CD4-positive, alpha-beta T cell treated with Interleukin-6 for 4 hours (primary cell): ENCODE data around the gene GEMIN8.

ENCODE experiments used
- DNase-seq: peaks from one replicate; pipeline ENCODE4 v3.0.0-alpha.2; 2020; ENCODE audit warnings: mixed read lengths

Gene GEMIN8

GRCh38 chrX:14029425-14030173, at the start of gene GEMIN8:
GEMIN8 (minus strand) TSS chrX:14029892; CDS start chrX:14021478, 8,414 bp downstream.
- DNase-seq, result peak; percentile 92

- no peak for DNase-seq
These were observed 46.9 kb upstream of the GEMIN8 start for GRCh38 chrX:14076639-14077038.

- DNase-seq, result no peak
These were observed 43.9 kb upstream of the GEMIN8 start for GRCh38 chrX:14073556-14073955.

- DNase-seq, result no peak
These were observed 43.4 kb upstream of the GEMIN8 start for GRCh38 chrX:14073071-14073470.

- DNase-seq, result no peak
These were observed 36.1 kb upstream of the GEMIN8 start for GRCh38 chrX:14065800-14066199.

GRCh38 chrX:14064626-14065432, 35.1 kb upstream of the GEMIN8 start:
- no peak for DNase-seq

- no peak for DNase-seq
These were observed 32.8 kb upstream of the GEMIN8 start for GRCh38 chrX:14062524-14062923.

GRCh38 chrX:14056206-14056605, 26.5 kb upstream of the GEMIN8 start:
- DNase-seq, result no peak

GRCh38 chrX:14051416-14051815, 21.7 kb upstream of the GEMIN8 start:
- DNase-seq, result no peak

- no peak for DNase-seq
These were observed 21.0 kb upstream of the GEMIN8 start for GRCh38 chrX:14050709-14051108.

GRCh38 chrX:14043209-14043608, 13.5 kb upstream of the GEMIN8 start:
- DNase-seq, result no peak

GRCh38 chrX:14039344-14039743, 9.7 kb upstream of the GEMIN8 start:
- DNase-seq, result peak; percentile 76

- DNase-seq, result no peak
These were observed 8.8 kb upstream of the GEMIN8 start for GRCh38 chrX:14038375-14039085.

- DNase-seq, result peak; percentile 77
These were observed 2.7 kb upstream of the GEMIN8 start for GRCh38 chrX:14032406-14032805.

GRCh38 chrX:14030174-14030530, 460 bp upstream of the GEMIN8 start:
- no peak for DNase-seq

GRCh38 chrX:14029039-14029424, 660 bp downstream of the GEMIN8 start:
- no peak for DNase-seq

GRCh38 chrX:14028473-14028872, 1.2 kb downstream of the GEMIN8 start:
- DNase-seq, result no peak

- DNase-seq, result no peak
These were observed 2.1 kb downstream of the GEMIN8 start for GRCh38 chrX:14027511-14028019.

- peak; percentile 36 for DNase-seq
These were observed 2.7 kb downstream of the GEMIN8 start for GRCh38 chrX:14027036-14027435.

- DNase-seq, result no peak
These were observed 3.6 kb downstream of the GEMIN8 start for GRCh38 chrX:14026121-14026520.

- DNase-seq, result no peak
These were observed 7.7 kb downstream of the GEMIN8 start for GRCh38 chrX:14022019-14022418.

- no peak for DNase-seq
These were observed 12.3 kb downstream of the GEMIN8 start for GRCh38 chrX:14017399-14017798.

- no peak for DNase-seq
These were observed 13.8 kb downstream of the GEMIN8 start for GRCh38 chrX:14015941-14016340.
